ENCODE measurements around the gene METTL15. TPM values are rescaled to one million over a fixed set of nuclear protein-coding genes. Genes with fewer than 3 reads are reported as not detected.

The METTL15 gene
- total and polyA plus RNA-seq, 2 experiments from 2014 or later: 9.3 to 23.2 TPM

DNA sequence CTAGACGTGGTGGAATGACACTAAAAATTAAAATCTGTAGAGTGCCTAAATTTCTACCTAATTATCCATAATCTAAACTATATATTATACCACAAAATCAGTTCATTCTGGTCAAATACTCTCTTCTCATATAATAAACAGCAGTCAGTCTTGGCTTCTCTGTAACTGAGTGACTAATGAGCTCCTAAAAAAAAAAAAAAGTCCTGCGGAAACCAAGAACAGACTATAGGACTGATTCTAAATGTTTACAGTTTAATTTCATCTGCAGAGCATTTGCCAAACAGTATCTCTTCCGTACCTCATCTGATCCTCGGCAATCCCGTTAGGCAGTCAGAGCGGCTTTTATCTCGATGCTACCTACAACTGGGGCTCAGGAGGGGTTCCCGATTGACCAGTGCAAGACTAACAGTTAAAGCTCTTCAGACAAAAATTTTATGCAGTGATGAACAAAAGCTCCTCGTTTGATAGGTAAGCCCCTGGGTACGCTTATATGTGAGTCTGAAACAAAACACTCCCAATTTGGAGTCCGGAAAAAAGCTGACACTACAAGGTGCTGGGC, 918 bp upstream of the METTL15 start:
- H3K36me3 ChIP-seq (replicated peaks; ENCODE audit: insufficient read depth, low read depth): no peaks in the 10 kb centered on the region
- H2AFZ ChIP-seq: peak overlapping the region; percentile 53
- peaks cover 21% of the 10 kb centered on the region for H3K4me1 ChIP-seq (ENCODE audit: insufficient read depth)
- no peak for DNase-seq (ENCODE audit: low spot score)
- no peak for TF ChIP-seq EZH2 (IDR thresholded peaks at IDR 0.05; ENCODE audit: borderline replicate concordance)
- no peak for TF ChIP-seq EZH2phosphoT487 (IDR thresholded peaks at IDR 0.05; ENCODE audit: low read depth, severe bottlenecking, unreplicated experiment)
- TF ChIP-seq, protein P1, sequence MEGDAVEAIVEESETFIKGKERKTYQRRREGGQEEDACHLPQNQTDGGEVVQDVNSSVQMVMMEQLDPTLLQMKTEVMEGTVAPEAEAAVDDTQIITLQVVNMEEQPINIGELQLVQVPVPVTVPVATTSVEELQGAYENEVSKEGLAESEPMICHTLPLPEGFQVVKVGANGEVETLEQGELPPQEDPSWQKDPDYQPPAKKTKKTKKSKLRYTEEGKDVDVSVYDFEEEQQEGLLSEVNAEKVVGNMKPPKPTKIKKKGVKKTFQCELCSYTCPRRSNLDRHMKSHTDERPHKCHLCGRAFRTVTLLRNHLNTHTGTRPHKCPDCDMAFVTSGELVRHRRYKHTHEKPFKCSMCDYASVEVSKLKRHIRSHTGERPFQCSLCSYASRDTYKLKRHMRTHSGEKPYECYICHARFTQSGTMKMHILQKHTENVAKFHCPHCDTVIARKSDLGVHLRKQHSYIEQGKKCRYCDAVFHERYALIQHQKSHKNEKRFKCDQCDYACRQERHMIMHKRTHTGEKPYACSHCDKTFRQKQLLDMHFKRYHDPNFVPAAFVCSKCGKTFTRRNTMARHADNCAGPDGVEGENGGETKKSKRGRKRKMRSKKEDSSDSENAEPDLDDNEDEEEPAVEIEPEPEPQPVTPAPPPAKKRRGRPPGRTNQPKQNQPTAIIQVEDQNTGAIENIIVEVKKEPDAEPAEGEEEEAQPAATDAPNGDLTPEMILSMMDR (IDR thresholded peaks at IDR 0.05; ENCODE audit: poor library complexity): no peak
- H3K9me2 ChIP-seq (replicated peaks; ENCODE audit: insufficient read depth): no peaks in the 10 kb centered on the region
- peak overlapping the region; percentile 73 for H3K27ac ChIP-seq
- WGBS (ENCODE audit: low lambda C conversion rate, missing lambda C conversion rate): 3% methylated on average over 11 of the region's 11 CpGs
- peak overlapping the region; percentile 54 for H3K4me3 ChIP-seq
- H3K4me2 ChIP-seq: peak overlapping the region; percentile 85
- H4K20me1 ChIP-seq (ENCODE audit: insufficient read depth, poor library complexity, severe bottlenecking): no peaks in the 10 kb centered on the region
- H3K27me3 ChIP-seq: no peaks in the 10 kb centered on the region
- H3K79me2 ChIP-seq: peaks cover 72% of the 10 kb centered on the region
- no peaks in the 10 kb centered on the region for H3K9me3 ChIP-seq (ENCODE audit: low read depth)

DNA sequence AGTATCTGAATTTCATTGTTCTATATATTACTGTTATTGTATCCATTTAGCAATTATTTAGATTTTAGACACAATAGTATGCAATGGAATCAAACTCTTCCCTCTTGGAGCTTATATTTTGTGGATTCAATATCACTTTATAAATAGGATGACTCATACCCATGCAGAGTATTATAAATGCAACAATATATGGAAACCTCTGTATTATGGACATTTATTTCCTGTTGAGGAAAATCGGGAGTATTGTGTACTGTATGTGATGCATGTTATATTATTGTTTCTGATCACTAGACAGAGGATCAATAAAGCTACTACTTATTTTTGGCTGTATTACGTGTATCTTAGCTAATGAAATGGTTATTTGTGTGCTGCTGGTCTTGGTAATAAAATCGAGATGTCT, 770 bp downstream of the METTL15 start:
- WGBS (ENCODE audit: low lambda C conversion rate, missing lambda C conversion rate): 88% methylated on average over 3 of the region's 3 CpGs
- Histone ChIP-seq H3K79me2 (peaks cover 60% of the 10 kb centered on the region), H3K9me3 (ENCODE audit: low read depth) (no peaks in the 10 kb centered on the region), H3K4me2 (peak overlapping the region; percentile 75), H3K4me3 (peak overlapping the region; percentile 20), H2AFZ (no peak overlapping the region), H3K4me1 (ENCODE audit: insufficient read depth) (peaks cover 21% of the 10 kb centered on the region), H3K9me2 (replicated peaks; ENCODE audit: insufficient read depth) (no peaks in the 10 kb centered on the region), H4K20me1 (ENCODE audit: insufficient read depth, poor library complexity, severe bottlenecking) (no peaks in the 10 kb centered on the region), H3K27me3 (no peaks in the 10 kb centered on the region), H3K36me3 (replicated peaks; ENCODE audit: insufficient read depth, low read depth) (no peaks in the 10 kb centered on the region), H3K27ac (peak overlapping the region; percentile 92)
- TF ChIP-seq EZH2 (IDR thresholded peaks at IDR 0.05; ENCODE audit: borderline replicate concordance) (no peak), EZH2phosphoT487 (IDR thresholded peaks at IDR 0.05; ENCODE audit: low read depth, severe bottlenecking, unreplicated experiment) (no peak)
- TF ChIP-seq, protein P1 (IDR thresholded peaks at IDR 0.05; ENCODE audit: poor library complexity): no peak
- DNase-seq (ENCODE audit: low spot score): no peak

DNA sequence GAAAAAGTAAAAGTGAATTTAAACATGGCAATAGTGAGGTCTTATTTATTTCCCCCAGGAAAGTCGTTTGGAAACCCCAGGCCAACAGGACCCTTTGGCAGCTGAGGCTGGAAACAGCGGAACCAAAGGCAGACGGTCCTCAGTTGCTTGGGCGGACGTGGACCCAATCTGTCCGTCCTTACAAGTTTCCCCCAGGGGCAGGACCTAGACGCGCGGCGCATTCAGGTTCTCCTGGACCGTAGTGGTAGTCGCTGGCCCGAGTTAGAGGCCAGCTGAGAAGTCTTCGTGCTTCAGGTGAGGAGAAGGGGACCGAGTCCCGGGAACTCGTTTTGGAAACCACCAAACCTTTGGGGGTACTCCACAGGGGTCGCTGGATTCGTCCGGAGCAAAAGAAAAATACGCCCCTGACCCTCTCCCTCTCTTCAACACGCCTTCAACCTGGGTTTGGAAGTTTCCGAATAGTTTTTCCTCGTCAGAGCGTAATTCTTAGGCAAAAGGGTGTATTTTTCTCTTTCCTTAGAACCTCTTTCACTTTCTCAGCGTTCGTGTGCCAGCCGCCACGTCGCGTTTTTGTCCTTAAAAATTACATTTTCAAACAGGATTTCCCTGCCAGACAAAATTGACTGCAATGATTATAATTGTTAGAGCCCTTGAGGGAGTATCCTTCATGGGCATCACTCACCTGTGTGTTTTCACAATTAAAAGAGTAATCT, 2.1 kb downstream of the METTL15 start:
- H3K9me2 ChIP-seq (replicated peaks; ENCODE audit: insufficient read depth): no peaks in the 10 kb centered on the region
- H3K27me3 ChIP-seq: no peaks in the 10 kb centered on the region
- H2AFZ ChIP-seq: peak overlapping the region; percentile 98
- DNase-seq (ENCODE audit: low spot score): peak; percentile 86
- H3K4me1 ChIP-seq (ENCODE audit: insufficient read depth): peaks cover 21% of the 10 kb centered on the region
- H3K4me3 ChIP-seq: peak overlapping the region; percentile 80
- H3K79me2 ChIP-seq: peaks cover 47% of the 10 kb centered on the region
- H3K9me3 ChIP-seq (ENCODE audit: low read depth): no peaks in the 10 kb centered on the region
- under 1% methylated on average over 31 of the region's 31 CpGs for WGBS (ENCODE audit: low lambda C conversion rate, missing lambda C conversion rate)
- TF ChIP-seq EZH2phosphoT487 (IDR thresholded peaks at IDR 0.05; ENCODE audit: low read depth, severe bottlenecking, unreplicated experiment) (no peak), EZH2 (IDR thresholded peaks at IDR 0.05; ENCODE audit: borderline replicate concordance) (no peak)
- TF ChIP-seq, protein P1 (IDR thresholded peaks at IDR 0.05; ENCODE audit: poor library complexity): no peak
- peak overlapping the region; percentile 75 for H3K4me2 ChIP-seq
- H4K20me1 ChIP-seq (ENCODE audit: insufficient read depth, poor library complexity, severe bottlenecking): no peaks in the 10 kb centered on the region
- H3K36me3 ChIP-seq (replicated peaks; ENCODE audit: insufficient read depth, low read depth): no peaks in the 10 kb centered on the region
- peak overlapping the region; percentile 92 for H3K27ac ChIP-seq

All from hepatocyte (in vitro differentiated cells).